ENCODE results near the gene GJC3. TPM values are rescaled to one million over a fixed set of nuclear protein-coding genes. Genes with fewer than 3 reads are reported as not detected.
"Not testable (repeated sequence)": the region's sequence is repeated elsewhere in the genome, so short reads cannot be mapped to it uniquely, and the experiment has no call there.

GJC3 gene
- polyA plus RNA-seq, 2 of the 4 experiments (the other 2 are of a cell fraction): 0.36 TPM; not detected in 1

DNA sequence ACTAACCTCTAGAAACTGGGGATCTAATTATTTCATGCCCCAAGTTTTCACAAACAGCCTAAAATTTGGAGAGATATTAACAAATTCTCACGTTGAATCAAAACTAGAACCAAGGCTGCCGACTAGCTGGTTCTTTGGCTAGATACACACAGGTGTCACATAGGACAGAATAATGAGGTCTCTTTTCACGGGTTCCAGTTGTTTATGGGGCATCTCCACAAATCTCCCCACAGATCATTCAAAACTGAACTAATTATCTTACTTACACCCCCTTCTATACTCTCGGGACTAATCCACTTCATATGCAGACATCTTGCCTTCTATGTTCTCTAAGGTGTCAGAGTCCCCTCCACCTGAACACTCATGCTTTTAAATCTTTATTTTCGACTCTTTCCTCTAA lies 36.1 kb downstream of the GJC3 start (continued):
- TF ChIP-seq POLR2AphosphoS2 (conservative IDR thresholded peaks at IDR 0.05; ENCODE audit: low read length): no peak
- TF ChIP-seq CBX8 (IDR thresholded peaks at IDR 0.05): no peak
- no peak for TF ChIP-seq KDM1A (IDR thresholded peaks at IDR 0.05; ENCODE audit: low read depth)
- no peak for TF ChIP-seq JUN (IDR thresholded peaks at IDR 0.05)
- no peak for TF ChIP-seq RARB (CRISPR knock-in tag; IDR thresholded peaks at IDR 0.05)
- TF ChIP-seq NFE2L2 (conservative IDR thresholded peaks at IDR 0.05; ENCODE audit: low read length): no peak

DNA sequence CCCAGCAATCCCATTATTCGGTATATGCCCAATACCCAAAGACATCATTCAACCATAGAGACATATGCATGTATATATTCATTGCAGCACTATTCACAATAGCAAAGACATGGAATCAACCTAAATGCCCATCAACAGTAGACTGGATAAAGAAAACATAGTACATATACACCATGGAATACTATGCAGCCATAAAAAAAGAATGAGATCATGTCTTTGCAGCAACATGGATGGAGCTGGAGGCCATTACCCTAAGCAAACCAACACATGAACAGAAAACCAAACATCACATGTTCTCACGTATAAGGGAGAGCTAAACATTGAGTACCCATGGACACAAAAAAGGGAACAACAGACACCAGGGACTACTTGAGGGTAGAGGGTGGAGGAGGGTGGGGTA lies 39.1 kb downstream of the GJC3 start:
- DNase-seq (ENCODE audit: low read depth in 1 of 2, low spot score in 1 of 2); H3K4me2 ChIP-seq; POLR2A ChIA-PET; H3K27ac ChIP-seq; H3K4me3 ChIP-seq; H3K4me1 ChIP-seq; ATAC-seq; FAIRE-seq; H3K9me3 ChIP-seq: not testable (repeated sequence)
- CTCF ChIA-PET: interaction anchor here (1.2 kb wide), 1 partner anchor 90 kb away, joined by 3 read pairs; no protein-coding TSS in a partner anchor
- WGBS (ENCODE audit: missing lambda C conversion rate): 93% methylated on average over 2 of the region's 2 CpGs

DNA sequence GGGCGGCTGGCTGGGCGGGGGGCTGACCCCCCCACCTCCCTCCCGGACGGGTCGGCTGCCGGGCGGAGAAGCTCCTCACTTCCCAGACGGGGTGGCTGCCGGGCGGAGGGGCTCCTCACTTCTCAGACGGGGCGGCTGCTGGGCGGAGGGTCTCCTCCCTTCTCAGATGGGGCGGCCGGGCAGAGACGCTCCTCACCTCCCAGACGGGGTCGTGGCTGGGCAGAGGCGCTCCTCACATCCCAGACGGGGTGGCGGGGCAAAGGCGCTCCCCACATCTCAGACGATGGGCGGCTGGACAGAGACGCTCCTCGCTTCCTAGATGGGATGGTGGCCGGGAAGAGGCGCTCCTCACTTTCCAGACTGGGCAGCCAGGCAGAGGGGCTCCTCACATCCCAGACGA lies 41.1 kb downstream of the GJC3 start:
- H3K27ac ChIP-seq; H3K4me1 ChIP-seq; CTCF ChIA-PET; H3K4me2 ChIP-seq; H3K4me3 ChIP-seq; FAIRE-seq; H3K9me3 ChIP-seq; ATAC-seq; DNase-seq (ENCODE audit: low read depth in 1 of 2, low spot score in 1 of 2); POLR2A ChIA-PET: not testable (repeated sequence)
- no CpG with 5 or more reads among the region's 29 CpGs for WGBS (ENCODE audit: missing lambda C conversion rate)

DNA sequence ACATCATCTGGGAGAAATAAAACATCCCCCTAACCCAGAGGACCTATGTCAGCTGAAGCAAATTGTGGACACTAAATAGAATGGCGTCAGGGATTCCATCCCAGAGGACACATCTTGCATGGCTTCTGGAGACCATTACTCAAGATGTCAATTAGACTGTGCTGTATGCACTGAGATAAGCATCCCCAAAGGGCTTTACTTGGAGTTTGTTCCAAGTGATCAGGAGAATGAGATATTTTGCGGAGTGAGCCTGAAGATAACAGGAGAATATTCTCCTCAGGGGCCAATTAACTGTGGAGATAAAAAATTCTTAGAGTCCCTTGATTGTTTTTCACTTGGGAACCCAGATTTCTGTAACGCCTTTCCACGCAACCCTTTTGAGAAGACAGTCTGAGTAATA lies 48.0 kb downstream of the GJC3 start:
- no peak for ATAC-seq

GRCh38 chr7:99876933-99877332 lies 52.5 kb downstream of the GJC3 start, which contains the start of gene OR2AE1:
Gene OR2AE1 (minus strand): TSS chr7:99877033. CDS start chr7:99877033, 0 bp downstream.
- H3K4me3 ChIP-seq: no peak within 1 kb of the TSS
- WGBS (ENCODE audit: missing lambda C conversion rate): 32% methylated on average over 3 of the region's 3 CpGs
- ATAC-seq (no peak), FAIRE-seq (no peak), DNase-seq (ENCODE audit: low read depth in 1 of 2, low spot score in 1 of 2) (no peak)
- ChIA-PET POLR2A (no interaction called here), CTCF (interaction anchor here (0.6 to 1.1 kb wide), 2 partner anchors 19 to 186 kb away, joined by 3 read pairs; no protein-coding TSS in a partner anchor)
- H3K4me1 ChIP-seq: no peaks in the 10 kb centered on the region
- TF ChIP-seq ESRRA (IDR thresholded peaks at IDR 0.05; ENCODE audit: borderline replicate concordance, low read length) (no peak), FOSL2 (IDR thresholded peaks at IDR 0.05) (no peak), FOSL2 (CRISPR knock-in tag; IDR thresholded peaks at IDR 0.05) (no peak), CTCF (IDR thresholded peaks at IDR 0.05) (no peak), POLR2A (IDR thresholded peaks at IDR 0.05; ENCODE audit: low read length) (no peak), HES2 (IDR thresholded peaks at IDR 0.05) (no peak), GATA3 (IDR thresholded peaks at IDR 0.05; ENCODE audit: borderline replicate concordance) (no peak), ELK1 (IDR thresholded peaks at IDR 0.05; ENCODE audit: low read depth, low read length) (no peak), RARB (CRISPR knock-in tag; IDR thresholded peaks at IDR 0.05) (no peak)
- TF ChIP-seq, protein P1, sequence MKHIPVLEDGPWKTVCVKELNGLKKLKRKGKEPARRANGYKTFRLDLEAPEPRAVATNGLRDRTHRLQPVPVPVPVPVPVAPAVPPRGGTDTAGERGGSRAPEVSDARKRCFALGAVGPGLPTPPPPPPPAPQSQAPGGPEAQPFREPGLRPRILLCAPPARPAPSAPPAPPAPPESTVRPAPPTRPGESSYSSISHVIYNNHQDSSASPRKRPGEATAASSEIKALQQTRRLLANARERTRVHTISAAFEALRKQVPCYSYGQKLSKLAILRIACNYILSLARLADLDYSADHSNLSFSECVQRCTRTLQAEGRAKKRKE (CRISPR knock-in tag; IDR thresholded peaks at IDR 0.05; ENCODE audit: low read depth): no peak
- no peak within 1 kb of the TSS for H3K4me2 ChIP-seq
- H3K27ac ChIP-seq: no peak within 1 kb of the TSS
- H3K9me3 ChIP-seq: no peaks in the 10 kb centered on the region

More for the DNA sequence above, 48.0 kb downstream of the GJC3 start:
- Histone ChIP-seq H3K9me3 (no peaks in the 10 kb centered on the region), H3K27ac (no peak overlapping the region), H3K4me2 (no peak overlapping the region), H3K4me1 (no peaks in the 10 kb centered on the region), H3K4me3 (no peak overlapping the region)
- DNase-seq (ENCODE audit: low read depth in 1 of 2, low spot score in 1 of 2) (no peak), FAIRE-seq (no peak)
- CTCF ChIA-PET: no interaction called here
- WGBS (ENCODE audit: missing lambda C conversion rate): 84% methylated on average over 4 of the region's 4 CpGs
- POLR2A ChIA-PET: no interaction called here
- TF ChIP-seq CEBPB (IDR thresholded peaks at IDR 0.05): no peak
